Fibroblast of mammary gland (primary cell): ENCODE results near the gene MYO1D.

Experiments used
- DNase-seq: peaks from one replicate; pipeline ENCODE4 v3.0.0-alpha.2; 2010; ENCODE audit warnings: low read depth
- H3K4me3 ChIP-seq: 2 replicates; pipeline ENCODE4 v1.5.1; 2011; ENCODE audit warnings: low read depth, mild to moderate bottlenecking, low read length, moderate library complexity; ENCODE audit not compliant: control insufficient read depth
- TF ChIP-seq, protein P1 (sequence below): conservative IDR thresholded peaks from 2 replicates; pipeline ENCODE4 v1.5.1; 2011; ENCODE audit warnings: low read depth, low read length, inconsistent platforms; ENCODE audit not compliant: control insufficient read depth, insufficient read depth

The MYO1D gene

DNA sequence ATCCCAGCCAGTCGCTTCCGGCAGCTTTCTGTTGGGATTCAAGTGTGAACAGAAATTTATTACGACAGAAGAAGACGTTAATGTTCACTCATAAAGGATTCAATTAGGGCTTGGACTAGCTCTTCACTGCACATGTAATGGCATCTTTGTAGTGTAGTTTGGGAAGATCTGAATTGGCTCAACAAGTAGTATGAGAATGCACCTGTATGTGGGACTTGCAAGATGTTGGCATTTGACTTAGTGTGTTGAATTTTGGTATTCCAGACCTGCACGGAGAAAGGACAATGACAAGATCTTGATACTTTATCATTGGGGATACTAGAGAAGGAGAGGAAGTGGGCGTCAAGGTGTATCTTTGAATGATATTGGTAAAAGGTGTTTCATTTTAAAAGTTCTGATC, 431.4 kb downstream of the MYO1D start:
- H3K4me3 ChIP-seq, result peak overlapping the region; percentile 97
- TF ChIP-seq, protein P1, sequence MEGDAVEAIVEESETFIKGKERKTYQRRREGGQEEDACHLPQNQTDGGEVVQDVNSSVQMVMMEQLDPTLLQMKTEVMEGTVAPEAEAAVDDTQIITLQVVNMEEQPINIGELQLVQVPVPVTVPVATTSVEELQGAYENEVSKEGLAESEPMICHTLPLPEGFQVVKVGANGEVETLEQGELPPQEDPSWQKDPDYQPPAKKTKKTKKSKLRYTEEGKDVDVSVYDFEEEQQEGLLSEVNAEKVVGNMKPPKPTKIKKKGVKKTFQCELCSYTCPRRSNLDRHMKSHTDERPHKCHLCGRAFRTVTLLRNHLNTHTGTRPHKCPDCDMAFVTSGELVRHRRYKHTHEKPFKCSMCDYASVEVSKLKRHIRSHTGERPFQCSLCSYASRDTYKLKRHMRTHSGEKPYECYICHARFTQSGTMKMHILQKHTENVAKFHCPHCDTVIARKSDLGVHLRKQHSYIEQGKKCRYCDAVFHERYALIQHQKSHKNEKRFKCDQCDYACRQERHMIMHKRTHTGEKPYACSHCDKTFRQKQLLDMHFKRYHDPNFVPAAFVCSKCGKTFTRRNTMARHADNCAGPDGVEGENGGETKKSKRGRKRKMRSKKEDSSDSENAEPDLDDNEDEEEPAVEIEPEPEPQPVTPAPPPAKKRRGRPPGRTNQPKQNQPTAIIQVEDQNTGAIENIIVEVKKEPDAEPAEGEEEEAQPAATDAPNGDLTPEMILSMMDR, result no peak
- DNase-seq, result no peak

DNA sequence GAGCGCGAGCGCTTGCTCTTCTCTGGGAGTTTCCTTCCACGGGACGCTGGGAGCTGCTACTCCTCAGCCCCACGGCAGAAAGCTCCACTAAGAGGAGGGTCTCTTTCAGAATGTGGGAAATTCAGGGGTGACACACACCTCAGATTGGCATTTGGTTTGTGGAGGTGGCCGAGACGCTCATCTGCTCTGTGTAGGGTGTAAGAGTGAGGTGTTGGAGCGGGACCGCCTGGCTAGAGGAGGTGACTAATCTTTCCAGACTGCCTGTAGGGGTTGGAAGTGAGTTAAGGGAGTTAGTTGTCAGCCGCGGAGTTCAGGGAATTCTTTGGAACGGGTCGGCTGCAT, 431.9 kb downstream of the MYO1D start:
- H3K4me3 ChIP-seq, result peak overlapping the region; percentile 97
- peak; percentile 72 for DNase-seq
- TF ChIP-seq, protein P1, result no peak

DNA sequence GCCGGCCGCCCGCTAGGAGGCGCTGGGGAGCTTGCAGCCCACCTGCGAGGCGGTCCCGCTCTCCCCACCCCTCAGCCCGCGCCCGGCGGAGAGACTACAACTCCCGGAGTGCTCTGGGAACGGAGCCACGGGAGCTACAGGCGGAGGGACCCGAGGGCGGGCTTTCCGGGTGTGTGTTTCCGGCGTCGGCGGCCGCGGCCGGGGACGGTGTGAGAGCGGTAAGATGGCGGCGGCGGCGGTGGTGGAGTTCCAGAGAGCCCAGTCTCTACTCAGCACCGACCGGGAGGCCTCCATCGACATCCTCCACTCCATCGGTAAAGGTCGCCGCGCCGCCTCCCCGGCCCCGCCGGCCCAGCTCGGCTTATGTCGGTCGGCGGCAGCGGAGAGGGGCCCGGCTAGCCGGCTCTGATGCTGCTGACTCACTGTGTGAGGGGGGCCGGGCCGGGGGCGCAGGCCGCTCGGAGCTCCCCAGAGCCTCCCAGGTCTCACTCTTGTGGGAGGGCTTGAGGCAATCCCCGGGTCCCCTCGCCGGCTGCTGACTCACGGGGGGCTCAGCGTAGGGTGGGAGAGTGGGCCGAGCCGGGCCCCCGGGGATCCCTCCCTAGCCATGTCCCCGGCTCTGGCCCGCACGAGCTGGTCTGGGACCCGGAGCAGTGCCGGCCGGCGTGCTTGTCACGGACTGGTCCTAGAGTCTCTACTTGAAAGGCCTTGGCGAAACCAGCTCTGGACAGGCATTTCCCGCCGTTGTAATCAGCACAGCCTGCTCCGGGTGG, 432.4 kb downstream of the MYO1D start, which contains the start of gene PSMD11:
Gene PSMD11, plus strand, starts transcription at position 210 of the 773 bp plus-strand sequence. Its CDS starts 14 bp downstream, at position 224.
- H3K4me3 ChIP-seq, result peak within 1 kb of the TSS; percentile 97
- TF ChIP-seq, protein P1, result peak; percentile 63
- DNase-seq, result peak; percentile 93

DNA sequence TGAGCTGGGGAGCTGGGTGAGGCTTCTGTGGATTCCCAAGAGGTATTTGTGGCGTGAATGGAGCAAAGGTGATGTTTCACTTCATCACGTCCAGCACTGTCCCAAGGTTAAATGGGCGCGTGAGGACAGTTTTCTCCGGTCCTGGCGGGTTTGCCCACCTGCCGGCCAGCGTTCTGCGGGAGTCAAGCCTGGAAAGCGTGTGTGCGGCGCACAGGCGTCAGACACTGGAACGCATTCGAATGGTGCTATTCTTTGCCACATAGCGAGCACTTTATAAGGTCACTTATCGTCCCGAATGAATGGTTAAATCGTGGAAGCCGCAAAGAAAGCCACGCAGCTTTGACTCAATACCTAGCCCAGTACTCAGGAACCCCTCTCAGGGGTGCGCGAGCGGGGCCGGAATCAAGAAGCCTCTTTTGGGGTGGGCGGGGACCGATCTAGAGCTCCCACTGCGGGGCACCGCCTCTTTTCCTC, 433.1 kb downstream of the MYO1D start:
- peak overlapping the region; percentile 97 for H3K4me3 ChIP-seq
- DNase-seq, result peak; percentile 3
- TF ChIP-seq, protein P1, result no peak
